CMK (cell line): ENCODE measurements around the gene SRM.

Source experiments
- DNase-seq: peaks from one replicate; pipeline ENCODE4 v3.0.0-alpha.2; 2010; ENCODE audit warnings: low read depth

Gene SRM

DNA sequence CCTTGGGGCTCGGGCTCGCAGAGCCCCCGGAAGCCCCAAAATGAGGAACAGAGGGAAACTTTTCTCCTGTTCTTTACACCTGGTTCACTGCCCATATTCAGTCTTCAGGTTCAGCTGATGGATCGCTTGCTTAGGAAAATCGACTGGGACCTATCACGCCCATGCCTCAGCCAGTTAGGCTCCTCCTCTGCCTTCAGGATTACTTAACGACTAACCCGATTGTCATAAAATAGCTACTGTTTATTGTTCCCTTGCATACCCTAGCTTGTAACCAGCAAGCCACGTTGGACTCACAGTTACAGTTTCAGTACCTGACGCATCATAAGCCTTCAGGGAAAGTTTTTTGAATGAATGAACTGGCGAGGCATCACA is 46.7 kb downstream of the SRM start:
- no peak for DNase-seq

DNA sequence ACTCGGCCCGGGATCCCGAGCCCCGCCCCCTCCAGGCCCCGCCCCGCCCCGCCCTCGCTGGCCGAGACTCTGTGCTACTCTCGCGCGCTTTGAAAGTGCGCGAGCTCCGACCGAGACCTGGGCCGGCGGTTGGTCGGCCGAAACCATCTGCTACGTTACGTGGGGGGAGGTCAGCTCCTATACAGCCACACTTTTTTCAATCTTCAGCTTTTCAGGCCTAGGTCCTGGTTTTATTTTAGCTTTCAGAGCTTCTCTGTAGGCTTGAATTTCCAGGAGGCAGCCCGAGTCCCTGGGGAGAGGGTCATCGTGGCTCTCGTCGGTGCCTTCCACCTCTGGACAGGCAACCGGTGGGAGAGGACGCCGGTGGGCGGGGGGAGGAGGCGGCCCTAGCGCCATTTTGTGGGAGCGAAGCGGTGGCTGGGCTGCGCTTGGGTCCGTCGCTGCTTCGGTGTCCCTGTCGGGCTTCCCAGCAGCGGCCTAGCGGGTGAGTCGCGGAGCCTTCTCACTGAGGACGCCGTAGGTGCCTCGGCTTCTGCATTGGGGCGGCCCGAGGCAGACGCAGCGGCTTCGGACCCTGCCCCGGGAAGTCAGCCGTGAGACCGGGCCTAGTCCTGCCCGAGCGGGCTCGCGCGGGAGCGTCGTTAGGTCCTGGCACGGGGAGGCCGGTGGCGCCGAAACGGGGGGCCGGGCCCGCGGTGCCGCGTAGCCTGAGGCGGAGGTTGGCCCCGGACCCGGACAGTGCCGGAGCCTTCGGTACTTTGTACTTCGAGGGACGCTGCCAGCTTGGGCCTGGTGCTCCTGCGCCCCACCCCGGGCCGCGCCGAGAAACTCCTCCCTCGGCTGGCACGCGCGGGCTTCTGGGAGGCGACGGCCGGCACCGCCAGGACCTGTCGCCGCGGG is 47.3 kb downstream of the SRM start, which contains the start of gene TARDBP:
TSS of gene TARDBP (plus strand) at position 395 of the 900 bp plus-strand sequence. CDS start 1,074 bp downstream, outside the sequence.
- peak; percentile 90 for DNase-seq
